ENCODE results near the gene CNTLN.
"Not testable (repeated sequence)": the region's sequence is repeated elsewhere in the genome, so short reads cannot be mapped to it uniquely, and the experiment has no call there.

CNTLN gene

GRCh38 chr9:17134396-17135294, at the start of gene CNTLN:
Gene CNTLN, plus strand, starts transcription at chr9:17135040. Its CDS starts 26 bp downstream, at chr9:17135066.
- DNase-seq, result peak; percentile 83

GRCh38 chr9:17088566-17088965, 46.3 kb upstream of the CNTLN start:
- DNase-seq, result no peak

- DNase-seq, result no peak
Measured at GRCh38 chr9:17090041-17090440, 44.8 kb upstream of the CNTLN start.

- peak; percentile 8 for DNase-seq
Measured at GRCh38 chr9:17116400-17116837, 18.4 kb upstream of the CNTLN start.

GRCh38 chr9:17117372-17117771, 17.5 kb upstream of the CNTLN start:
- no peak for DNase-seq

- no peak for DNase-seq
Measured at GRCh38 chr9:17120203-17120602, 14.6 kb upstream of the CNTLN start.

GRCh38 chr9:17121264-17121663, 13.6 kb upstream of the CNTLN start:
- DNase-seq, result no peak

GRCh38 chr9:17130291-17130690, 4.5 kb upstream of the CNTLN start:
- DNase-seq, result no peak

GRCh38 chr9:17130725-17131124, 4.1 kb upstream of the CNTLN start:
- DNase-seq, result no peak

- no peak for DNase-seq
Measured at GRCh38 chr9:17131494-17131893, 3.3 kb upstream of the CNTLN start.

GRCh38 chr9:17135295-17136160, 688 bp downstream of the CNTLN start:
- DNase-seq, result peak; percentile 51

- no peak for DNase-seq
Measured at GRCh38 chr9:17137566-17137965, 2.7 kb downstream of the CNTLN start.

- no peak for DNase-seq
Measured at GRCh38 chr9:17138503-17138902, 3.7 kb downstream of the CNTLN start.

- DNase-seq, result no peak
Measured at GRCh38 chr9:17140418-17140817, 5.6 kb downstream of the CNTLN start.

GRCh38 chr9:17148324-17148723, 13.5 kb downstream of the CNTLN start:
- no peak for DNase-seq

GRCh38 chr9:17159469-17159868, 24.6 kb downstream of the CNTLN start:
- no peak for DNase-seq

GRCh38 chr9:17160327-17160726, 25.5 kb downstream of the CNTLN start:
- no peak for DNase-seq

GRCh38 chr9:17165764-17166163, 30.9 kb downstream of the CNTLN start:
- DNase-seq, result no peak

- DNase-seq, result no peak
Measured at GRCh38 chr9:17166346-17166745, 31.5 kb downstream of the CNTLN start.

GRCh38 chr9:17171309-17172094, 36.7 kb downstream of the CNTLN start:
- no peak for DNase-seq

- not testable (repeated sequence) for DNase-seq
Measured at GRCh38 chr9:17177496-17177895, 42.7 kb downstream of the CNTLN start.

- DNase-seq, result no peak
Measured at GRCh38 chr9:17185481-17186029, 50.7 kb downstream of the CNTLN start.

GRCh38 chr9:17191082-17191481, 56.2 kb downstream of the CNTLN start:
- DNase-seq, result no peak

All from NCI-H2227 treated with DMSO at 0.1 percent for 48 hours (cell line).